NT2/D1 (cell line): ENCODE results near the gene LFNG.

Source experiments
- DNase-seq: peaks from one replicate; pipeline ENCODE4 v3.0.0-alpha.2; 2011; ENCODE audit warnings: low read depth, low spot score
- H3K27me3 ChIP-seq: 2 replicates; pipeline ENCODE4 v1.6.0; 2011; ENCODE audit warnings: mild to moderate bottlenecking; ENCODE audit not compliant: insufficient read length, insufficient read depth
- H3K36me3 ChIP-seq: 2 replicates; pipeline ENCODE4 v1.6.1; 2011; ENCODE audit warnings: mild to moderate bottlenecking, low read length, mixed read lengths; ENCODE audit not compliant: insufficient read depth, insufficient read length
- H3K4me1 ChIP-seq: 2 replicates; pipeline ENCODE4 v1.5.1; 2011; ENCODE audit not compliant: insufficient read depth, insufficient read length
- H3K4me3 ChIP-seq: 2 replicates; pipeline ENCODE4 v1.5.1; 2011; ENCODE audit warnings: low read depth; ENCODE audit not compliant: insufficient read length
- H3K9ac ChIP-seq: 2 replicates; pipeline ENCODE4 v1.6.0; 2011; ENCODE audit warnings: low read depth; ENCODE audit not compliant: insufficient read length
- H3K9me3 ChIP-seq: 2 replicates; pipeline ENCODE4 v1.5.1; 2011; ENCODE audit warnings: mild to moderate bottlenecking, low read length; ENCODE audit not compliant: insufficient read depth
- SUZ12 ChIP-seq: IDR thresholded peaks from 2 replicates; pipeline ENCODE4 v1.6.1; 2011; ENCODE audit not compliant: insufficient read length, insufficient read depth; ENCODE audit errors: extremely low read depth
- YY1 ChIP-seq: IDR thresholded peaks from 2 replicates; pipeline ENCODE4 v1.6.1; 2011; ENCODE audit not compliant: insufficient read length, insufficient read depth
- ZNF274 ChIP-seq: IDR thresholded peaks from 2 replicates; pipeline ENCODE4 v1.6.1; 2011; ENCODE audit warnings: mild to moderate bottlenecking, low read depth, low read length

The LFNG gene

GRCh38 chr7:2567679-2568278, 48.2 kb downstream of the LFNG start:
- peaks cover 14% of the 10 kb centered on the region for H3K4me1 ChIP-seq
- H3K27me3 ChIP-seq, result no peaks in the 10 kb centered on the region
- no peaks in the 10 kb centered on the region for H3K9me3 ChIP-seq
- H3K4me3 ChIP-seq, result no peak overlapping the region
- H3K36me3 ChIP-seq, result peaks cover 7% of the 10 kb centered on the region
- peak overlapping the region; percentile 29 for H3K9ac ChIP-seq
- peak; percentile 48 for DNase-seq
- TF ChIP-seq YY1 (no peak), SUZ12 (no peak), ZNF274 (no peak)

DNA sequence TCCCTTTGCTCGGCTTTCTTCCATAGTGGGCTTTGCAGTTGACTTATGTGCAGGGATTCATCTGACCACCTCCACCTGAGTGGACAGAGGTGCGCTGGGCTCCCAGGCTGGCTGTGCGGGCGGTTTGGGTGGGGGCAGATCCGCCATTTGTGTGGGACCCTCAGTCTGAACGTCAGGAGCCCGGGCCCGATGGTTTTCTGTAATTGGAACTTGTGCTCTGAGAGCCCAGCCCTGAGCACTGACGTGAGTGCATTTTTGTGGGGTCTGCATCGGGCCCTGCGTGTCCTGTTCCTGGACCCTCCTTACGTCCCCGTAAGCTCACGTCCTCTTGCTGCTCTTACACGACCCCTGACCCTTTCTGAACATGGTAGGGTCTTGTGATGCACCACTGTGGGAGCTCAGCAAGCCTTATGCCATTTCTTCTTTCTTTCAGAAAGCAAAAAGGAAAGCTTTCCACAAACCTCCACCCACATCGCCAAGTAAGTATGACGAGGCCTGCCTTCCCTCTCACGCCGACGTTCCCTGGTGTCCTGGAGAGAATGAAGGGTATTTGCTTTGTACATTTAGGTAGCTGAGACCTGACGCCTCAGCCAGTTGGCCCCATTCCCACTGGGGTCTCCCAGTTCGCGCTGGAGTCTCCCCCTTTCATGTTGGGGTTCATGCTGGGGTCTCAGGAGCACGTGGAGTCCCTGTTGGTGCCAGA, 49.1 kb downstream of the LFNG start:
- Histone ChIP-seq H3K4me1 (peaks cover 14% of the 10 kb centered on the region), H3K36me3 (peaks cover 7% of the 10 kb centered on the region), H3K9me3 (no peaks in the 10 kb centered on the region), H3K9ac (no peak overlapping the region), H3K27me3 (no peaks in the 10 kb centered on the region), H3K4me3 (no peak overlapping the region)
- DNase-seq, result no peak
- TF ChIP-seq ZNF274, result no peak
- TF ChIP-seq SUZ12, result no peak
- no peak for TF ChIP-seq YY1

GRCh38 chr7:2569421-2569820, 49.8 kb downstream of the LFNG start:
- Histone ChIP-seq H3K27me3 (no peaks in the 10 kb centered on the region), H3K4me1 (peaks cover 14% of the 10 kb centered on the region), H3K9ac (peak overlapping the region; percentile 33), H3K4me3 (no peak overlapping the region), H3K36me3 (peaks cover 15% of the 10 kb centered on the region), H3K9me3 (no peaks in the 10 kb centered on the region)
- TF ChIP-seq YY1, result no peak
- TF ChIP-seq SUZ12, result no peak
- TF ChIP-seq ZNF274, result no peak
- DNase-seq, result no peak

GRCh38 chr7:2570021-2570420, 50.4 kb downstream of the LFNG start:
- Histone ChIP-seq H3K9me3 (no peaks in the 10 kb centered on the region), H3K36me3 (peaks cover 19% of the 10 kb centered on the region), H3K9ac (no peak overlapping the region), H3K4me1 (peaks cover 12% of the 10 kb centered on the region), H3K4me3 (no peak overlapping the region), H3K27me3 (no peaks in the 10 kb centered on the region)
- DNase-seq, result no peak
- TF ChIP-seq ZNF274 (no peak), SUZ12 (no peak), YY1 (no peak)

- Histone ChIP-seq H3K27me3 (no peaks in the 10 kb centered on the region), H3K4me3 (no peak overlapping the region), H3K9me3 (no peaks in the 10 kb centered on the region), H3K4me1 (peaks cover 9% of the 10 kb centered on the region), H3K36me3 (peaks cover 24% of the 10 kb centered on the region), H3K9ac (no peak overlapping the region)
- no peak for DNase-seq
- TF ChIP-seq ZNF274, result no peak
- no peak for TF ChIP-seq SUZ12
- TF ChIP-seq YY1, result no peak
Measured at GRCh38 chr7:2571409-2571808, 51.8 kb downstream of the LFNG start.

DNA sequence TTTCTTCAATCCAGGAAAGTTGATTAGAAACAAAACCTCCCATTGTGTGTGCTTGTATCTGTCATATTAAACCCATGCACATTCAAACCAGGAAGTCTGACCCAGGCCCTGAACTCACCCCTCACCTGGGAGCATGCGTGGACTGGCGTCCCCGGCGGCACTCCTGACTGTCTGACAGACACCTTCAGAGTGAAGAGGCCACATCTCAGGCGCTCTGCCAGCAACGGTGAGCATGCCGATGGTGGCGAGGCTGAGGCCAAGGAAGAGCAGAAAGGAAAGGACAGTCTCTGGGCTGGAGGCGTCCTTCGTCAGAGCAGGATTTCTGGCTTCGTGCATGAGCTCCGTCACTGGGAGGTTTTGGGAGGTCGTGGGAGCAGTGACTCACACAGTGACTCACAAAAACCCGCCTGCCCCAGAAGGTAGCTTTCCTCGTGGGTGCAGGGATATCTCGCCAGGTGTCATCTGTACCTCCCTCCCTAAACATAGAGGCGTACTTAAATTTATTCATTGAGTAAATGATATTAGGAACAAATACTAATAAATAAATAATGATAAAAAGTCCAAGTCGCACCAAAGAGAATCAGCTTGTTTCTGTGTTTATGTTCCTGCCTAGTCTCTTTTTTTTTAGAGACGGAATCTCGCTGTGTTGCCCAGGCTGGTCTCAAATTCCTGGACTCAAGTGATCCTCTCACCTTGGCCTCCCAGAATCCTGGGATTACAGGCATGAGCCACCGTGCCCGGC, 52.7 kb downstream of the LFNG start:
- peaks cover 7% of the 10 kb centered on the region for H3K4me1 ChIP-seq
- no peaks in the 10 kb centered on the region for H3K9me3 ChIP-seq
- no peak for DNase-seq

GRCh38 chr7:2573761-2574160, 54.2 kb downstream of the LFNG start:
- H3K4me1 ChIP-seq, result no peaks in the 10 kb centered on the region
- no peak overlapping the region for H3K9ac ChIP-seq

More for the DNA sequence above, 52.7 kb downstream of the LFNG start:
- Histone ChIP-seq H3K9ac (no peak overlapping the region), H3K36me3 (peaks cover 24% of the 10 kb centered on the region), H3K27me3 (no peaks in the 10 kb centered on the region), H3K4me3 (no peak overlapping the region)
- TF ChIP-seq YY1 (no peak), ZNF274 (no peak), SUZ12 (no peak)

More at GRCh38 chr7:2573761-2574160, 54.2 kb downstream of the LFNG start:
- TF ChIP-seq YY1, result no peak
- TF ChIP-seq ZNF274, result no peak
- TF ChIP-seq SUZ12, result no peak
- no peak overlapping the region for H3K4me3 ChIP-seq
- no peak for DNase-seq
- no peaks in the 10 kb centered on the region for H3K27me3 ChIP-seq
- H3K36me3 ChIP-seq, result peaks cover 32% of the 10 kb centered on the region
- H3K9me3 ChIP-seq, result no peaks in the 10 kb centered on the region
